ENCODE results near the gene UVSSA.
"Not testable (repeated sequence)": the region's sequence is repeated elsewhere in the genome, so short reads cannot be mapped to it uniquely, and the experiment has no call there.

UVSSA gene

GRCh38 chr4:1365271-1366178 lies 18.5 kb downstream of the UVSSA start:
- FAIRE-seq = no peak

GRCh38 chr4:1366371-1367229 lies 19.6 kb downstream of the UVSSA start:
- FAIRE-seq = no peak

GRCh38 chr4:1367230-1367935 lies 20.4 kb downstream of the UVSSA start:
- FAIRE-seq = no peak

- no peak for FAIRE-seq
Measured at GRCh38 chr4:1367936-1368289, 20.9 kb downstream of the UVSSA start.

- no peak for FAIRE-seq
Measured at GRCh38 chr4:1368421-1369090, 21.5 kb downstream of the UVSSA start.

GRCh38 chr4:1369091-1369450 lies 22.1 kb downstream of the UVSSA start:
- no peak for FAIRE-seq

GRCh38 chr4:1369479-1370079 lies 22.6 kb downstream of the UVSSA start:
- no peak for FAIRE-seq

- FAIRE-seq = no peak
Measured at GRCh38 chr4:1370321-1371124, 23.5 kb downstream of the UVSSA start.

- FAIRE-seq = no peak
Measured at GRCh38 chr4:1371176-1372165, 24.5 kb downstream of the UVSSA start.

- FAIRE-seq = not testable (repeated sequence)
Measured at GRCh38 chr4:1372576-1372975, 25.6 kb downstream of the UVSSA start.

GRCh38 chr4:1373892-1374705 lies 27.1 kb downstream of the UVSSA start:
- FAIRE-seq = no peak

GRCh38 chr4:1374706-1375045 lies 27.7 kb downstream of the UVSSA start:
- FAIRE-seq = no peak

- FAIRE-seq = no peak
Measured at GRCh38 chr4:1375051-1375721, 28.2 kb downstream of the UVSSA start.

- FAIRE-seq = no peak
Measured at GRCh38 chr4:1375761-1376322, 28.8 kb downstream of the UVSSA start.

GRCh38 chr4:1376391-1376840 lies 29.4 kb downstream of the UVSSA start:
- no peak for FAIRE-seq

- no peak for FAIRE-seq
Measured at GRCh38 chr4:1376841-1377605, 30.0 kb downstream of the UVSSA start.

- FAIRE-seq = no peak
Measured at GRCh38 chr4:1377606-1378261, 30.7 kb downstream of the UVSSA start.

Data from A204.1 (cell line).